Esophagus muscularis mucosa (tissue), 4 donors: ENCODE results near the gene SPIRE1. TPM values are rescaled to one million over a fixed set of nuclear protein-coding genes. Genes with fewer than 3 reads are reported as not detected.
"Not testable (repeated sequence)": the region's sequence is repeated elsewhere in the genome, so short reads cannot be mapped to it uniquely, and the experiment has no call there.

Experiments used
- DNase-seq: peaks from one replicate; pipeline ENCODE4 v3.0.0-alpha.2; 2017; ENCODE audit errors: extremely low spot score
- H3K27ac ChIP-seq, 4 donors: fragments of 200-600 bp; sonication (generic); replicated peaks in 1 of 4; 1 replicate in 3 of 4; 2 replicates in 1 of 4; pipeline ENCODE4 v1.5.1; 2016 to 2019; ENCODE audit warnings: mild to moderate bottlenecking in 1 of 4
- H3K27me3 ChIP-seq, 4 donors: fragments of 200-600 bp; sonication (generic); one replicate each; pipeline versions ENCODE4 v1.5.1 to v1.6.0; 2016 to 2019
- H3K36me3 ChIP-seq, 4 donors: fragments of 200-600 bp; sonication (generic); one replicate each; pipeline ENCODE4 v1.5.1; 2016 to 2019
- H3K4me1 ChIP-seq, 4 donors: fragments of 200-600 bp; sonication (generic); one replicate each; pipeline ENCODE4 v1.5.1; 2016 to 2019
- H3K4me3 ChIP-seq, 4 donors: fragments of 200-600 bp; sonication (generic); 1 replicate in 2 of 4; 2 replicates in 2 of 4; pipeline ENCODE4 v1.5.1; 2016 to 2019; ENCODE audit warnings: mild to moderate bottlenecking in 4 of 4, moderate library complexity in 1 of 4
- H3K9me3 ChIP-seq, 4 donors: fragments of 200-600 bp; sonication (generic); 1 replicate in 3 of 4; 2 replicates in 1 of 4; pipeline ENCODE4 v1.5.1; 2016 to 2019
- EP300 ChIP-seq: sonication (generic); formaldehyde crosslinking; IDR thresholded peaks from one replicate; pipeline ENCODE4 v1.6.1; 2017; ENCODE audit warnings: antibody characterized with exemption
- POLR2A ChIP-seq: fragments of 450-650 bp; IDR thresholded peaks from one replicate; pipeline ENCODE4 v1.6.1; 2017; ENCODE audit warnings: antibody characterized with exemption, moderate library complexity, mild to moderate bottlenecking, low read depth
- POLR2AphosphoS5 ChIP-seq, 2 donors: sonication (generic); formaldehyde crosslinking; IDR thresholded peaks; one replicate each; pipeline ENCODE4 v1.6.1; 2017; ENCODE audit warnings: antibody characterized with exemption in 2 of 2
- WGBS: methylation state at CpG from one replicate; pipeline ENCODE4 v1.1.5; 2018; 5-methylcytosine and 5-hydroxymethylcytosine counted together
- intact Hi-C: fragments of 100-400 bp; cut with DNase I; formaldehyde crosslinking; loops from one replicate; pipeline ENCODE4 v1.15.1; 2023
- total RNA-seq, 4 donors: library from RNA; depleted of rRNA; stranded (reverse); fragments of >200 nt; gene quantifications; one replicate each; pipeline versions ENCODE4 v1.1.0 to v1.2.1, GENCODE V29; 2016
- TF ChIP-seq, protein P1 (sequence below), 3 experiments: fragments of 200-600 bp in 2 of 3; fragments of 450-650 bp in 1 of 3; sonication (generic) in 2 of 3; IDR thresholded peaks; one replicate each; pipeline ENCODE4 v1.5.1; 2017 to 2019; ENCODE audit warnings: antibody characterized with exemption in 3 of 3, mild to moderate bottlenecking in 2 of 3, moderate library complexity in 1 of 3

SPIRE1 gene
- total RNA-seq, 4 donors from 2014 or later: 33.2 to 48.3 (median 40.2) TPM

- TF ChIP-seq POLR2AphosphoS5 (IDR thresholded peaks at IDR 0.05) (no peak), POLR2A (no peak), EP300 (no peak)
- TF ChIP-seq, protein P1, sequence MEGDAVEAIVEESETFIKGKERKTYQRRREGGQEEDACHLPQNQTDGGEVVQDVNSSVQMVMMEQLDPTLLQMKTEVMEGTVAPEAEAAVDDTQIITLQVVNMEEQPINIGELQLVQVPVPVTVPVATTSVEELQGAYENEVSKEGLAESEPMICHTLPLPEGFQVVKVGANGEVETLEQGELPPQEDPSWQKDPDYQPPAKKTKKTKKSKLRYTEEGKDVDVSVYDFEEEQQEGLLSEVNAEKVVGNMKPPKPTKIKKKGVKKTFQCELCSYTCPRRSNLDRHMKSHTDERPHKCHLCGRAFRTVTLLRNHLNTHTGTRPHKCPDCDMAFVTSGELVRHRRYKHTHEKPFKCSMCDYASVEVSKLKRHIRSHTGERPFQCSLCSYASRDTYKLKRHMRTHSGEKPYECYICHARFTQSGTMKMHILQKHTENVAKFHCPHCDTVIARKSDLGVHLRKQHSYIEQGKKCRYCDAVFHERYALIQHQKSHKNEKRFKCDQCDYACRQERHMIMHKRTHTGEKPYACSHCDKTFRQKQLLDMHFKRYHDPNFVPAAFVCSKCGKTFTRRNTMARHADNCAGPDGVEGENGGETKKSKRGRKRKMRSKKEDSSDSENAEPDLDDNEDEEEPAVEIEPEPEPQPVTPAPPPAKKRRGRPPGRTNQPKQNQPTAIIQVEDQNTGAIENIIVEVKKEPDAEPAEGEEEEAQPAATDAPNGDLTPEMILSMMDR (IDR thresholded peaks at IDR 0.05): no peak
- H3K4me3 ChIP-seq: peak overlapping the region; percentile 59 to 76 (median 64)
- H3K27me3 ChIP-seq: no peaks in the 10 kb centered on the region
- peaks cover 0 to 6% (median 0%) of the 10 kb centered on the region in 4 donors for H3K36me3 ChIP-seq
- intact Hi-C loops: no loop called here
- H3K9me3 ChIP-seq: no peaks in the 10 kb centered on the region
- H3K4me1 ChIP-seq: peaks cover 12 to 26% (median 25%) of the 10 kb centered on the region in 4 donors
- no peak overlapping the region for H3K27ac ChIP-seq
- no peak for DNase-seq
- WGBS: 52% methylated on average over 11 of the region's 27 CpGs
Observed at GRCh38 chr18:12420821-12421421, 237.0 kb downstream of the SPIRE1 start.

- intact Hi-C loops: no loop called here
- Histone ChIP-seq H3K4me3 (no peak overlapping the region), H3K4me1 (peaks cover 12 to 34% (median 31%) of the 10 kb centered on the region in 4 donors), H3K9me3 (no peaks in the 10 kb centered on the region), H3K27ac (no peak overlapping the region), H3K36me3 (peaks cover 0 to 5% (median 0%) of the 10 kb centered on the region in 4 donors), H3K27me3 (no peaks in the 10 kb centered on the region)
- no peak for DNase-seq
- 97% methylated on average over 4 of the region's 4 CpGs for WGBS
- TF ChIP-seq POLR2AphosphoS5 (IDR thresholded peaks at IDR 0.05) (no peak), EP300 (no peak), POLR2A (no peak)
- TF ChIP-seq, protein P1 (IDR thresholded peaks at IDR 0.05): no peak
Observed at GRCh38 chr18:12417687-12418086, 240.2 kb downstream of the SPIRE1 start.

DNA sequence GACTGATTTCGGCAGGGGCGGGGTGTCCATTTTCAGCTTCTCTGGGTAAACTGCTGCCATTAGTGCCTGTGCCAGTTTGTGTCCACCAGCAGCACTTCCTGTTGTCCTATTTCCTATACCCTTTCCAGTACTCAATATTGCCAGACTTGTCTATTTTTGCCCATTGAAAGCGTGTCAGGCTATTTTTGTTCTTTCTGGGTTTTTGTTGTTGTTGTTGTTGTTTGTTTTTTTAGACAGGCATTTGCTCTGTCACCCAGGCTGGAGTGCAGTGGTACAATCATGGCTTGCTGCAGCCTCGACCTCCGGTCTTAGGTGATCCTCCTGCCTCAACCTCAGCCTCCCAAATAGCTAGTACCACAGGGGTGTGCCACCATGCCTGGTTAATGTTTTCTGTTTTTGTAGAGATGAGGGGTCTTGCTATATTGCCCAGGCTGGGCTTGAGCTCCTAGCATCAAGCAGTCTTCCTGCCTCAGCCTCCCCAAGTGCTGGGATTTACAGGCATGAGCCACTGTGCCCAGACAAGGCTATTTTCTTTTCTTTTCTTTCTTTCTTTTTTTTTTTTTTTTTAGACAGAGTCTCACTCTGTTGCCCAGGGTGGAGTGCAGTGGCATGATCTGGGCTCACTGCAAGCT, 241.7 kb downstream of the SPIRE1 start:
- H3K27me3 ChIP-seq: no peaks in the 10 kb centered on the region
- 73% methylated on average over 5 of the region's 5 CpGs for WGBS
- no peak overlapping the region for H3K4me3 ChIP-seq
- no peak for DNase-seq
- H3K36me3 ChIP-seq: peaks cover 0 to 5% (median 0%) of the 10 kb centered on the region in 4 donors
- peaks cover 12 to 33% (median 30%) of the 10 kb centered on the region in 4 donors for H3K4me1 ChIP-seq
- H3K27ac ChIP-seq: peak overlapping the region in 3 of 4 donors; percentile 35 to 53 (median 48)
- no peaks in the 10 kb centered on the region for H3K9me3 ChIP-seq
- intact Hi-C loops: no loop called here
- TF ChIP-seq, protein P1 (IDR thresholded peaks at IDR 0.05): no peak
- no peak for TF ChIP-seq EP300
- no peak for TF ChIP-seq POLR2A
- no peak for TF ChIP-seq POLR2AphosphoS5 (IDR thresholded peaks at IDR 0.05)

GRCh38 chr18:12411456-12411855, 246.5 kb downstream of the SPIRE1 start:
- Histone ChIP-seq H3K36me3 (peaks cover 0 to 5% (median 0%) of the 10 kb centered on the region in 4 donors), H3K9me3 (no peaks in the 10 kb centered on the region), H3K27ac (no peak overlapping the region), H3K4me1 (peaks cover 8 to 50% (median 32%) of the 10 kb centered on the region in 4 donors), H3K4me3 (no peak overlapping the region), H3K27me3 (no peaks in the 10 kb centered on the region)
- intact Hi-C loops: no loop called here
- TF ChIP-seq EP300 (no peak), POLR2A (no peak), POLR2AphosphoS5 (IDR thresholded peaks at IDR 0.05) (no peak)
- TF ChIP-seq, protein P1 (IDR thresholded peaks at IDR 0.05): no peak
- no peak for DNase-seq
- WGBS: 96% methylated on average over 3 of the region's 3 CpGs

DNA sequence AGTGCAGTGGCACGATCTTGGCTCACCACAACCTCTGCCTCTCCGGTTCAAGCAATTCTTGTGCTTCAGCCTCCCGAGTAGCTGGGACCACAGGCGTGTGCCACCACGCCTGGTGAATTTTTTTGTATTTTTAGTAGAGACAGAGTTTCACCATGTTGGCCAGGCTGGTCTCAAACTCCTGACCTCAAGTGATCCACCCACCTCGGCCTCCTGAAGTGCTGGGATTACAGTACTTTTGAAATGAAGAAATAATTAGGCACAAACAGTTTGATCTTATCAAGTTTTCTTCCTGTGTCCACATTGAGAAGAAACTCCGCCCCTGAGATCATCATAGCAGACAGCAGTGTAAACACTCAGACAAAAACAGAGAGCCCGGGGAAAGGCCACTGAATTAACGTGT, 247.2 kb downstream of the SPIRE1 start:
- DNase-seq, intact Hi-C loops, H3K36me3 ChIP-seq, H3K4me3 ChIP-seq, H3K27ac ChIP-seq, H3K9me3 ChIP-seq, H3K27me3 ChIP-seq: not testable (repeated sequence)
- 87% methylated on average over 9 of the region's 9 CpGs for WGBS
- H3K4me1 ChIP-seq: peaks cover 8 to 44% (median 26%) of the 10 kb centered on the region in 4 donors
